ENCODE data around the gene TRIM62.

- TF ChIP-seq, protein P1, sequence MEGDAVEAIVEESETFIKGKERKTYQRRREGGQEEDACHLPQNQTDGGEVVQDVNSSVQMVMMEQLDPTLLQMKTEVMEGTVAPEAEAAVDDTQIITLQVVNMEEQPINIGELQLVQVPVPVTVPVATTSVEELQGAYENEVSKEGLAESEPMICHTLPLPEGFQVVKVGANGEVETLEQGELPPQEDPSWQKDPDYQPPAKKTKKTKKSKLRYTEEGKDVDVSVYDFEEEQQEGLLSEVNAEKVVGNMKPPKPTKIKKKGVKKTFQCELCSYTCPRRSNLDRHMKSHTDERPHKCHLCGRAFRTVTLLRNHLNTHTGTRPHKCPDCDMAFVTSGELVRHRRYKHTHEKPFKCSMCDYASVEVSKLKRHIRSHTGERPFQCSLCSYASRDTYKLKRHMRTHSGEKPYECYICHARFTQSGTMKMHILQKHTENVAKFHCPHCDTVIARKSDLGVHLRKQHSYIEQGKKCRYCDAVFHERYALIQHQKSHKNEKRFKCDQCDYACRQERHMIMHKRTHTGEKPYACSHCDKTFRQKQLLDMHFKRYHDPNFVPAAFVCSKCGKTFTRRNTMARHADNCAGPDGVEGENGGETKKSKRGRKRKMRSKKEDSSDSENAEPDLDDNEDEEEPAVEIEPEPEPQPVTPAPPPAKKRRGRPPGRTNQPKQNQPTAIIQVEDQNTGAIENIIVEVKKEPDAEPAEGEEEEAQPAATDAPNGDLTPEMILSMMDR (IDR thresholded peaks at IDR 0.05; ENCODE audit: insufficient read depth, low read length, poor library complexity, severe bottlenecking): no peak
- TF ChIP-seq EZH2phosphoT487 (conservative IDR thresholded peaks at IDR 0.05; ENCODE audit: low read length): no peak
These were observed 24.7 kb downstream of the TRIM62 start for GRCh38 chr1:33157131-33157530.
